WTC11 (cell line): ENCODE data around the gene ORC4. TPM values are rescaled to one million over a fixed set of nuclear protein-coding genes. Genes with fewer than 3 reads are reported as not detected.

ENCODE experiments used
- ATAC-seq: fragments of 200-7000 bp; cut with Tn5 transposase; 2 replicates; pipeline ENCODE4 v1.10.0; 2021; ENCODE audit warnings: mild to moderate bottlenecking, moderate library complexity
- CTCF ChIA-PET: fragments of 300-600 bp; sonication (Branson Sonifier 250); formaldehyde crosslinking; loops from one replicate; lab custom pipeline; 2021; ENCODE audit warnings: antibody characterized with exemption; lab: Charles Lee
- POLR2A ChIA-PET: fragments of 350-600 bp; sonication (Branson Sonifier 250); formaldehyde crosslinking; loops from one replicate; lab custom pipeline; 2021; ENCODE audit warnings: antibody characterized with exemption; lab: Charles Lee
- DNase-seq: peaks from one replicate; pipeline ENCODE4 v3.0.0; 2021; ENCODE audit warnings: low spot score
- H3K27ac Mint-ChIP-seq: 2 replicates; pipeline ENCODE4 v1.8.0; 2021; ENCODE audit warnings: mixed read lengths
- H3K27me3 Mint-ChIP-seq: 2 replicates; pipeline ENCODE4 v1.8.0; 2021; ENCODE audit warnings: low read depth, mild to moderate bottlenecking, moderate library complexity, mixed read lengths
- H3K36me3 Mint-ChIP-seq: 2 replicates; pipeline ENCODE4 v1.8.0; 2021; ENCODE audit warnings: mixed read lengths
- H3K4me1 Mint-ChIP-seq: 2 replicates; pipeline ENCODE4 v1.8.0; 2022; ENCODE audit warnings: mixed read lengths
- H3K4me3 Mint-ChIP-seq: 2 replicates; pipeline ENCODE4 v1.8.0; 2021; ENCODE audit warnings: mild to moderate bottlenecking, moderate library complexity, mixed read lengths
- H3K9me3 Mint-ChIP-seq: 2 replicates; pipeline ENCODE4 v1.8.0; 2021; ENCODE audit warnings: mixed read lengths
- AFF4 ChIP-seq: sonication (generic); formaldehyde crosslinking; IDR thresholded peaks from 2 replicates; pipeline ENCODE4 v1.8.1; 2023; ENCODE audit warnings: mild to moderate bottlenecking, missing genetic modification reagents, borderline replicate concordance
- CREB1 ChIP-seq: sonication (generic); formaldehyde crosslinking; IDR thresholded peaks from 2 replicates; pipeline ENCODE4 v1.8.0; 2023; ENCODE audit warnings: mild to moderate bottlenecking, missing genetic modification reagents
- E2F4 ChIP-seq: sonication (generic); formaldehyde crosslinking; IDR thresholded peaks from 2 replicates; pipeline ENCODE4 v1.8.1; 2022; ENCODE audit warnings: low read depth, mild to moderate bottlenecking, moderate library complexity, missing genetic modification reagents, borderline replicate concordance
- E2F5 ChIP-seq: sonication (generic); formaldehyde crosslinking; IDR thresholded peaks from 2 replicates; pipeline ENCODE4 v1.8.1; 2022; ENCODE audit warnings: mild to moderate bottlenecking, moderate library complexity, missing genetic modification reagents
- ELF4 ChIP-seq: sonication (generic); formaldehyde crosslinking; IDR thresholded peaks from 2 replicates; pipeline ENCODE4 v1.8.1; 2022; ENCODE audit warnings: low read depth, mild to moderate bottlenecking, moderate library complexity, missing genetic modification reagents
- ERG ChIP-seq: fragments of 250-450 bp; sonication (Bioruptor Pico); IDR thresholded peaks from 2 replicates; pipeline ENCODE4 v1.8.0; 2021; ENCODE audit warnings: mild to moderate bottlenecking
- ETV6 ChIP-seq: sonication (generic); formaldehyde crosslinking; IDR thresholded peaks from 2 replicates; pipeline ENCODE4 v1.8.1; 2022; ENCODE audit warnings: mild to moderate bottlenecking, missing genetic modification reagents
- GRHL2 ChIP-seq: fragments of 250-450 bp; sonication (Bioruptor Pico); IDR thresholded peaks from 2 replicates; pipeline ENCODE4 v1.8.0; 2022; ENCODE audit warnings: mild to moderate bottlenecking, moderate library complexity; ENCODE audit not compliant: insufficient replicate concordance, severe bottlenecking
- GTF2I ChIP-seq: fragments of 250-450 bp; sonication (Bioruptor Pico); conservative IDR thresholded peaks from 2 replicates; pipeline ENCODE4 v1.4.0; 2021; ENCODE audit warnings: mild to moderate bottlenecking
- HMGA2 ChIP-seq: fragments of 250-450 bp; sonication (Bioruptor Pico); IDR thresholded peaks from 2 replicates; pipeline ENCODE4 v1.4.0; 2021; ENCODE audit warnings: mild to moderate bottlenecking, moderate library complexity
- JAZF1 ChIP-seq: fragments of 250-450 bp; sonication (Bioruptor Pico); IDR thresholded peaks from 2 replicates; pipeline ENCODE4 v1.9.0; 2021; ENCODE audit warnings: moderate library complexity, mild to moderate bottlenecking, inconsistent platforms
- JUN ChIP-seq: sonication (generic); formaldehyde crosslinking; IDR thresholded peaks from 2 replicates; pipeline ENCODE4 v1.8.0; 2023; ENCODE audit warnings: mild to moderate bottlenecking, missing genetic modification reagents
- MAX ChIP-seq: sonication (generic); formaldehyde crosslinking; IDR thresholded peaks from 2 replicates; pipeline ENCODE4 v1.8.0; 2022; ENCODE audit warnings: mild to moderate bottlenecking, missing genetic modification reagents
- NFATC4 ChIP-seq: fragments of 250-450 bp; sonication (Bioruptor Pico); IDR thresholded peaks from 2 replicates; pipeline ENCODE4 v1.9.0; 2021; ENCODE audit warnings: mild to moderate bottlenecking
- NR1H2 ChIP-seq: sonication (generic); formaldehyde crosslinking; IDR thresholded peaks from 2 replicates; pipeline ENCODE4 v1.9.0; 2021; ENCODE audit warnings: mild to moderate bottlenecking, moderate library complexity, missing genetic modification reagents
- NR3C1 ChIP-seq: sonication (generic); formaldehyde crosslinking; conservative IDR thresholded peaks from 2 replicates; pipeline ENCODE4 v1.8.1; 2023; ENCODE audit warnings: low read depth, mild to moderate bottlenecking, missing genetic modification reagents
- RORB ChIP-seq: fragments of 250-450 bp; sonication (Bioruptor Pico); IDR thresholded peaks from 2 replicates; pipeline ENCODE4 v1.9.0; 2021; ENCODE audit warnings: mild to moderate bottlenecking
- SMAD4 ChIP-seq: sonication (generic); formaldehyde crosslinking; IDR thresholded peaks from 2 replicates; pipeline ENCODE4 v1.8.0; 2022; ENCODE audit warnings: mild to moderate bottlenecking, missing genetic modification reagents
- TEAD1 ChIP-seq: sonication (generic); formaldehyde crosslinking; IDR thresholded peaks from 2 replicates; pipeline ENCODE4 v1.8.0; 2022; ENCODE audit warnings: mild to moderate bottlenecking, missing genetic modification reagents
- ZNF138 ChIP-seq: sonication (generic); formaldehyde crosslinking; conservative IDR thresholded peaks from 2 replicates; pipeline ENCODE4 v1.8.1; 2022; ENCODE audit warnings: mild to moderate bottlenecking, moderate library complexity, missing genetic modification reagents
- ZNF219 ChIP-seq: sonication (generic); formaldehyde crosslinking; IDR thresholded peaks from 2 replicates; pipeline ENCODE4 v1.8.0; 2023; ENCODE audit warnings: missing genetic modification reagents, mild to moderate bottlenecking, borderline replicate concordance
- total RNA-seq: library from RNA; stranded (reverse); gene quantifications from 3 replicates; pipeline ENCODE4 v1.2.3, GENCODE V29; 2021
- TF ChIP-seq, protein P1 (sequence below): sonication (generic); formaldehyde crosslinking; IDR thresholded peaks from 2 replicates; pipeline ENCODE4 v1.8.0; 2023; ENCODE audit warnings: missing genetic modification reagents
- TF ChIP-seq, protein P2 (sequence below): sonication (generic); formaldehyde crosslinking; IDR thresholded peaks from 2 replicates; pipeline ENCODE4 v1.8.0; 2022; ENCODE audit warnings: mild to moderate bottlenecking, missing genetic modification reagents
- TF ChIP-seq, protein P3 (sequence below): sonication (generic); formaldehyde crosslinking; IDR thresholded peaks from 2 replicates; pipeline ENCODE4 v1.8.1; 2022; ENCODE audit warnings: low read depth, missing genetic modification reagents, borderline replicate concordance

ORC4 gene
- total RNA-seq, 1 experiment from 2014 or later, result 57.9 TPM

- ATAC-seq (no peak), DNase-seq (no peak)
- CTCF ChIA-PET, result no interaction called here
- TF ChIP-seq SMAD4 (CRISPR knock-in tag) (no peak), RORB (CRISPR knock-in tag) (no peak), MAX (CRISPR knock-in tag) (no peak), NR1H2 (CRISPR knock-in tag) (no peak)
- Mint-ChIP-seq H3K4me1 (peaks cover 9% of the 10 kb centered on the region), H3K27me3 (no peaks in the 10 kb centered on the region), H3K27ac (no peak overlapping the region), H3K36me3 (no peaks in the 10 kb centered on the region), H3K9me3 (no peaks in the 10 kb centered on the region), H3K4me3 (no peak overlapping the region)
- POLR2A ChIA-PET, result no interaction called here
These were observed 7.3 kb upstream of the ORC4 start for GRCh38 chr2:148027822-148028221.

DNA sequence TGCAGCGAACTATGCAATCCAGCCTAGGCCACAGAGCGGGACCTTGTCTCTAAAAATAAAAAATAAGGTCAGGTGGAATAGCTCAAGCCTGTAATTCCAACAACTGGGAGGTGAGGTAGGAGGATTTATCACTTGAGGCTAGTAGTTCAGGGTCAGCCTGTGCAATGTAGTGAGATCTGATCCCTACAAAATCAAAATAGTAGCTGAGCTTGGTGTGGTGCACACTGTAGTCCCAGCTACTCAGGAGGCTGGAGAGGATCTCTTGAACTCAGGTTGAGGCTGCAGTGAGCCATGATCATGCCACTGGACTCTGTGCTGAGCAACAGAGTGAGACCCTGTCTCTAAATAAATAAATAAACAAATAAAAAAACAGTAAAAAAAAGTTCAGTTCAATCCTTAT lies 6.0 kb upstream of the ORC4 start:
- ATAC-seq, result no peak
- peaks cover 14% of the 10 kb centered on the region for H3K4me1 Mint-ChIP-seq
- ChIA-PET POLR2A (no interaction called here), CTCF (no interaction called here)
- no peak overlapping the region for H3K4me3 Mint-ChIP-seq
- DNase-seq, result no peak
- H3K9me3 Mint-ChIP-seq, result no peaks in the 10 kb centered on the region
- no peaks in the 10 kb centered on the region for H3K36me3 Mint-ChIP-seq
- no peak for TF ChIP-seq ZNF219 (CRISPR knock-in tag)
- no peak for TF ChIP-seq NFATC4 (CRISPR knock-in tag)
- no peak for TF ChIP-seq TEAD1 (CRISPR knock-in tag)
- TF ChIP-seq JAZF1 (CRISPR knock-in tag), result no peak
- no peak for TF ChIP-seq ERG (CRISPR knock-in tag)
- TF ChIP-seq GRHL2 (CRISPR knock-in tag), result no peak
- TF ChIP-seq E2F4 (CRISPR knock-in tag), result no peak
- no peak for TF ChIP-seq JUN (CRISPR knock-in tag)
- TF ChIP-seq NR3C1 (CRISPR knock-in tag), result no peak
- no peak for TF ChIP-seq ZNF138
- no peak for TF ChIP-seq HMGA2
- TF ChIP-seq AFF4 (CRISPR knock-in tag), result no peak
- H3K27me3 Mint-ChIP-seq, result no peaks in the 10 kb centered on the region
- no peak overlapping the region for H3K27ac Mint-ChIP-seq

DNA sequence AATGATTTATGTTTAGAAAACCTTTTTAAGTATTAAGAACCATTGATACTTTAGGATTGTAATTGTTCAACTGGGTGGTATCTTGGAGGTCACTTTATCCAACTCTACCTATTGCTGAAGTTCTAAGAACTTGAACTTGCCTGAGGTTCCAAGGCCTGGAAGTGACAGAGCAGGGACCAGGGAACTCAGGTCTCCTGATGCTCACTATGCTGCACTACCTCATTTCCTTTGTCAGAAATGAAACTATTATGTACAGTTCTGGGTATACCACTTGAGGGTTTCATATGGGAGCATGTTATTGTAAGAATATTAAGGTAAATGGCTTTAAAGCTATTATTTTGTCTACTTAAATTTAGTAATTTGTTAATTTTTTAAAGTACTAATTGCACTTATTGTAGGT lies 3.3 kb upstream of the ORC4 start:
- no peaks in the 10 kb centered on the region for H3K36me3 Mint-ChIP-seq
- H3K27ac Mint-ChIP-seq, result no peak overlapping the region
- ATAC-seq (no peak), DNase-seq (no peak)
- no peaks in the 10 kb centered on the region for H3K9me3 Mint-ChIP-seq
- H3K4me1 Mint-ChIP-seq, result peaks cover 23% of the 10 kb centered on the region
- ChIA-PET POLR2A (no interaction called here), CTCF (no interaction called here)
- no peak overlapping the region for H3K4me3 Mint-ChIP-seq
- no peaks in the 10 kb centered on the region for H3K27me3 Mint-ChIP-seq
- TF ChIP-seq E2F5 (CRISPR knock-in tag) (no peak), ELF4 (no peak), GTF2I (CRISPR knock-in tag) (no peak), CREB1 (no peak), ETV6 (CRISPR knock-in tag) (no peak)
- TF ChIP-seq, protein P1, sequence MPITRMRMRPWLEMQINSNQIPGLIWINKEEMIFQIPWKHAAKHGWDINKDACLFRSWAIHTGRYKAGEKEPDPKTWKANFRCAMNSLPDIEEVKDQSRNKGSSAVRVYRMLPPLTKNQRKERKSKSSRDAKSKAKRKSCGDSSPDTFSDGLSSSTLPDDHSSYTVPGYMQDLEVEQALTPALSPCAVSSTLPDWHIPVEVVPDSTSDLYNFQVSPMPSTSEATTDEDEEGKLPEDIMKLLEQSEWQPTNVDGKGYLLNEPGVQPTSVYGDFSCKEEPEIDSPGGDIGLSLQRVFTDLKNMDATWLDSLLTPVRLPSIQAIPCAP (CRISPR knock-in tag), result no peak
- TF ChIP-seq, protein P2, sequence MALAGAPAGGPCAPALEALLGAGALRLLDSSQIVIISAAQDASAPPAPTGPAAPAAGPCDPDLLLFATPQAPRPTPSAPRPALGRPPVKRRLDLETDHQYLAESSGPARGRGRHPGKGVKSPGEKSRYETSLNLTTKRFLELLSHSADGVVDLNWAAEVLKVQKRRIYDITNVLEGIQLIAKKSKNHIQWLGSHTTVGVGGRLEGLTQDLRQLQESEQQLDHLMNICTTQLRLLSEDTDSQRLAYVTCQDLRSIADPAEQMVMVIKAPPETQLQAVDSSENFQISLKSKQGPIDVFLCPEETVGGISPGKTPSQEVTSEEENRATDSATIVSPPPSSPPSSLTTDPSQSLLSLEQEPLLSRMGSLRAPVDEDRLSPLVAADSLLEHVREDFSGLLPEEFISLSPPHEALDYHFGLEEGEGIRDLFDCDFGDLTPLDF (CRISPR knock-in tag), result no peak
- TF ChIP-seq, protein P3, sequence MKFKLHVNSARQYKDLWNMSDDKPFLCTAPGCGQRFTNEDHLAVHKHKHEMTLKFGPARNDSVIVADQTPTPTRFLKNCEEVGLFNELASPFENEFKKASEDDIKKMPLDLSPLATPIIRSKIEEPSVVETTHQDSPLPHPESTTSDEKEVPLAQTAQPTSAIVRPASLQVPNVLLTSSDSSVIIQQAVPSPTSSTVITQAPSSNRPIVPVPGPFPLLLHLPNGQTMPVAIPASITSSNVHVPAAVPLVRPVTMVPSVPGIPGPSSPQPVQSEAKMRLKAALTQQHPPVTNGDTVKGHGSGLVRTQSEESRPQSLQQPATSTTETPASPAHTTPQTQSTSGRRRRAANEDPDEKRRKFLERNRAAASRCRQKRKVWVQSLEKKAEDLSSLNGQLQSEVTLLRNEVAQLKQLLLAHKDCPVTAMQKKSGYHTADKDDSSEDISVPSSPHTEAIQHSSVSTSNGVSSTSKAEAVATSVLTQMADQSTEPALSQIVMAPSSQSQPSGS (CRISPR knock-in tag), result no peak
